GM06990 (cell line): Measurements from ENCODE around the gene RIPK4.

Experiments
- DNase-seq: peaks from one replicate; pipeline ENCODE4 v3.0.0-alpha.2; 2011; ENCODE audit not compliant: insufficient read length; ENCODE audit errors: extremely low read depth
- H3K27me3 ChIP-seq: replicated peaks from 2 replicates; pipeline ENCODE4 v1.6.0; 2011; ENCODE audit warnings: low read length; ENCODE audit not compliant: control insufficient read depth, insufficient read depth
- H3K36me3 ChIP-seq: 2 replicates; pipeline ENCODE4 v1.5.1; 2011; ENCODE audit warnings: low read length; ENCODE audit not compliant: control insufficient read depth, insufficient read depth
- H3K4me3 ChIP-seq: replicated peaks from 2 replicates; pipeline ENCODE4 v1.5.1; 2011; ENCODE audit warnings: low read depth, mild to moderate bottlenecking, control low read depth, low read length
- CTCF ChIP-seq: IDR thresholded peaks from 2 replicates; pipeline ENCODE4 v1.5.1; 2011; ENCODE audit warnings: low read length, control low read depth, mild to moderate bottlenecking, inconsistent platforms; ENCODE audit not compliant: insufficient read depth, poor library complexity, severe bottlenecking

RIPK4 gene

DNA sequence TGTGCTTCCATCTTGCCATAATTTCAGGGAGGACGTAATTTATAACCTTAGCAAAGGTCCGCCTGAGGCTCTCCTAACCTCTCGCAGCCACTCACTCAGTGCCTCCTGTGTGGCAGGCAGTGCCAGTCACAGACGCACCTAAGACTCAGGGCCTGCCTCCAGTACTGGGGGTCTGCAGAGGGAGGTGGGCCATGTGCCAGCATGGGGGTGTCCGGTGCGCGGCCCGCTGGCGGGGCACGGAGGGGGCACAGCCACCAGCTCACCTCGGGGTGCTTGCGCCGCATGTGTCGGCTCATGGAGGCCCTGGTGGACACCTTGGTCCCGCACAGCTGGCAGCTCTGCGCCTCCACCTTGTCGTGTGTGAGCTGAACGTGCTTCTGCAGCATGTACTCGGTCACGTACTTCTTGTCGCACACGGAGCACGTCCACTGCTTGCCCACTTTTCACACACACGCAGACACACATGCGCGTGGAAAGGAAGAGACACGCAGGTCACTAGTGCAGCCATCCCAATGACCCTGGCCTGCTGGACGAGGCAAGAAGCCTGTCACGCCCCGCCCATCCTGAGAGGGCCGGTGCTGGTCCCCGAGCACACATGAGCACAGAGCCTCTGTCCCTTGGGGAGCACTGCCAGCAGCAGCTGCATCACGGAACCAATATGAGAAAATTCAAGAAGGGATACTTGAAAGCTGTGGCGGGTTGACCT, 43.2 kb upstream of the RIPK4 start:
- DNase-seq, result no peak
- no peak for TF ChIP-seq CTCF
- Histone ChIP-seq H3K27me3 (no peaks in the 10 kb centered on the region), H3K4me3 (no peak overlapping the region), H3K36me3 (peaks cover 30% of the 10 kb centered on the region)

- Histone ChIP-seq H3K36me3 (peaks cover 31% of the 10 kb centered on the region), H3K4me3 (no peak overlapping the region), H3K27me3 (no peaks in the 10 kb centered on the region)
- DNase-seq, result no peak
- no peak for TF ChIP-seq CTCF
Observed at GRCh38 chr21:41808846-41809245, 42.0 kb upstream of the RIPK4 start.

- no peak for DNase-seq
- Histone ChIP-seq H3K36me3 (peaks cover 33% of the 10 kb centered on the region), H3K27me3 (no peaks in the 10 kb centered on the region), H3K4me3 (no peak overlapping the region)
- TF ChIP-seq CTCF, result no peak
Observed at GRCh38 chr21:41808094-41808493, 41.2 kb upstream of the RIPK4 start.

DNA sequence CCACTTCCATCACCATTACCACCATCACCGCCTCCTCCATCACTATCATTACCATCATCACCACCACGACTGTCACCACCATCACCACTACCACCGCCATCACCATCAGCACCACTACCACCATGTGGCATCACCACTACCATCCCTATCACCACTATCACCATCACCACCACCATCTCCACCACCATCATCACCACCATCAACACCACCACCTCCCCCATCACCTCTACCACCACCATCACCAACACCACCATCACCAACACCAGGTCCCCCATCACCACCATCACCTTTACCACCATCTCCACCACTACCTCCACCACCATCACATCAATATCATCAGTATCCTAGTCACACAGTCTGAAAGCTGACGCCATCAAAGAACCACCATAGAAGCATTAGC, 39.9 kb upstream of the RIPK4 start:
- DNase-seq, result no peak
- Histone ChIP-seq H3K27me3 (no peaks in the 10 kb centered on the region), H3K4me3 (no peak overlapping the region), H3K36me3 (peaks cover 32% of the 10 kb centered on the region)
- no peak for TF ChIP-seq CTCF

GRCh38 chr21:41805643-41806042, 38.8 kb upstream of the RIPK4 start:
- H3K4me3 ChIP-seq, result no peak overlapping the region
- DNase-seq, result no peak
- no peaks in the 10 kb centered on the region for H3K27me3 ChIP-seq
- no peak for TF ChIP-seq CTCF
- peaks cover 33% of the 10 kb centered on the region for H3K36me3 ChIP-seq

DNA sequence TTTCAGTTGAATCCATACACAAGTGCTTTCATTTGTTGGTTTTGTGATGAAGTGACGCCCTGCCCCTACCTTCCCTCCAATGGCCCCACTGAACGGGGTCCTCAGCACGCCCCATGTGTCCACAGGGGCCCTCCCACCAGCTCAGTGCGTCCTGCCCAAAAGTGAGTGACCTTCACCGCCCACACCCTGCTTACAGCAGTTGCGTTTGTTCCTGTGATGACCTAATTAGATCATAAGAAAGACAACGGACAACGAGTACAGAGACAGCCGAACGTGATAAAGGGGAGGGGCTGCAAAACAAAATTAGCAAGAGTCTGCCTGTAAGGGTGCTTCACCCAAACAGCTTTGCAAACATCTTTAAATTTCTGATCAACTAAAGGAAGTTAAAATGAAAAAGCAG, 38.2 kb upstream of the RIPK4 start:
- no peaks in the 10 kb centered on the region for H3K27me3 ChIP-seq
- DNase-seq, result no peak
- H3K36me3 ChIP-seq, result peaks cover 29% of the 10 kb centered on the region
- no peak for TF ChIP-seq CTCF
- H3K4me3 ChIP-seq, result no peak overlapping the region
